GM12891 (cell line): Measurements from ENCODE around the gene ADAMTS17.

ENCODE experiments used
- DNase-seq: peaks from one replicate; pipeline ENCODE4 v3.0.0; 2011; ENCODE audit warnings: low spot score; ENCODE audit not compliant: insufficient read length
- FAIRE-seq: peaks from 2 replicates; lab custom pipeline; 2011; peaks lifted over from hg19 to GRCh38; lab: Jason Lieb, UNC
- PAX5 ChIP-seq: IDR thresholded peaks from 2 replicates; pipeline ENCODE4 v1.6.1; 2011; ENCODE audit warnings: low read length, moderate library complexity, mild to moderate bottlenecking; ENCODE audit not compliant: insufficient read depth, severe bottlenecking
- POLR2A ChIP-seq: IDR thresholded peaks from 2 replicates; pipeline ENCODE4 v1.6.1; 2011; ENCODE audit warnings: low read depth, low read length, control low read depth
- POLR2AphosphoS5 ChIP-seq: IDR thresholded peaks from 2 replicates; pipeline ENCODE4 v1.6.1; 2011; ENCODE audit warnings: low read depth, low read length, control low read depth
- POU2F2 ChIP-seq: IDR thresholded peaks from 2 replicates; pipeline ENCODE4 v1.6.1; 2011; ENCODE audit warnings: low read depth, mild to moderate bottlenecking, control low read depth, low read length, moderate library complexity
- SPI1 ChIP-seq: IDR thresholded peaks from 2 replicates; pipeline ENCODE4 v1.6.1; 2011; ENCODE audit warnings: low read depth, low read length, control low read depth
- TAF1 ChIP-seq: IDR thresholded peaks from 2 replicates; pipeline ENCODE4 v1.6.1; 2011; ENCODE audit warnings: low read depth, low read length, control low read depth

The ADAMTS17 gene

DNA sequence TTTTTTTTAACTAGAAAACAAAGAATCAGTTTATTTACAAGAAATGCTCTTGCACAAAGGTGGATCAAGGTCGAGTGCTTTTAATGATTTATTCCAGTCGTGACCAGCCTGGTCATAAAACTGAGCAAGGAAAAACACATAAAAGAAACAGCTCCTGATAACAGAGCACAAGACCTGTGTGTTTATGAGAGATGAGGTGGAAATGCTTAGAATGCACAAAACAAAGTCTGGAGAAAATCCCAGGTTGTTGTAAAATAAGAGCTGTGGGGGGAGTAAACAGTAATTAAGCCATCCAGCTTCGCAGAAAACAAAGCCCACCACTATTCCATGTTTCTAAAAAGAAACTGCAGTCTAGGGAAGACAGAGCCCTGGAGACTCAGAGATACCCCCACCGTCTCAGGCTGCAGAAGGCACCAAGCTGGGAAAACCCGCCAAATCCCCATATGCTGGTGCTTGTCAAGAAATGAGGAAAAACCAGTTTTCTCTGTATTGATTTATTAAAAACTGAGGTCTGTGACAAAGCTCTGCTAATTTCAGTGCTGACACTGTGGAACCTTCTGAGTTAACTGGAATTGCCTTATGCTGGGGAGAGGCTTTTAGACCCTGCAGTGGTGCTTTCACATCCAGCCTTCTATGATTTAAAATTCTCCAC is 139.3 kb downstream of the ADAMTS17 start:
- TF ChIP-seq POLR2A (no peak), TAF1 (no peak), POLR2AphosphoS5 (no peak), POU2F2 (no peak), SPI1 (no peak), PAX5 (no peak)
- DNase-seq (no peak), FAIRE-seq (no peak)

DNA sequence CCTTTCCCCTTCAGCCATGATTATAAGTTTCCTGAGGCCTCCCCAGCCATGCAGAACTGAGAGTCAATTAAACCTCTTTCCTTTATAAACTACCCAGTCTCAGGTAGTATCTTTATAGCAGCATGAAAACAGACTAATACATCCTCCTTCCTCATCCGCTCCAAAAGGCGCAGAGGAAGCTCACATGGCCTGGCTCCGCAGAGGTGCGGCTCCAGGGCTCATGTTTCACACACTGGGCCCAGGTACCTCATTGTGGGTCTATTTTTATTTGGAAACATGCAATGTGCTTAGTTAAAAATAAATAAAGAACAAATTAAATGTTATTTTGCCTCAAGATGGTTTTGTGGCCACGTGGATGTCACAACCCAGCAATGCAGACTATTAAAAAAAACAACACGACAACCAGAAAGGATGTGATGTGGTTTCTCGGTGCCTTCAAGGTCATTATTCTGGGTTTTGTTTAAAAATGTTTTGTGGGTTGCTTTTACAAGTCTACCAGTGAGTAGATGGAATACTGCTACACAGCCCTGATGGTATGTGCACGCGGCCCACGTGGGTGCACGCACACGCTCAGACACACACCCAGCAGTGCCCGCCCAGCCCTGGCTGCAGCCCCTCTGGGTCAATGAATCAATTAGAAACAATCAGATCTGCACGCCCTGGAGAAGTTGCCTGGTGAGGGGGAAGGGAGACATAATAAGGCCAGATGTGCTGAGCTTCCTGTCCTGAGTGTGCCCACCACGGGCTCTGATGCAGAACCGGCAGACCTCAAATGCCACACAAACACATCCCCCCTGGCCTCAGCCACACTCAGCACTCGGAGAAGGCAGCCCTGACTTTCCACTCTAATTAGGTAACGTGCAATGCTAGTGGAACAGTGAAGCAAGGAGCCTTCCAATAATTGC is 140.1 kb downstream of the ADAMTS17 start:
- TF ChIP-seq PAX5 (no peak), POU2F2 (no peak), POLR2A (no peak), TAF1 (no peak), SPI1 (no peak), POLR2AphosphoS5 (no peak)
- FAIRE-seq = no peak
- no peak for DNase-seq

- FAIRE-seq (no peak), DNase-seq (no peak)
- no peak for TF ChIP-seq PAX5
These were observed 141.4 kb downstream of the ADAMTS17 start for GRCh38 chr15:100200287-100200880.

DNA sequence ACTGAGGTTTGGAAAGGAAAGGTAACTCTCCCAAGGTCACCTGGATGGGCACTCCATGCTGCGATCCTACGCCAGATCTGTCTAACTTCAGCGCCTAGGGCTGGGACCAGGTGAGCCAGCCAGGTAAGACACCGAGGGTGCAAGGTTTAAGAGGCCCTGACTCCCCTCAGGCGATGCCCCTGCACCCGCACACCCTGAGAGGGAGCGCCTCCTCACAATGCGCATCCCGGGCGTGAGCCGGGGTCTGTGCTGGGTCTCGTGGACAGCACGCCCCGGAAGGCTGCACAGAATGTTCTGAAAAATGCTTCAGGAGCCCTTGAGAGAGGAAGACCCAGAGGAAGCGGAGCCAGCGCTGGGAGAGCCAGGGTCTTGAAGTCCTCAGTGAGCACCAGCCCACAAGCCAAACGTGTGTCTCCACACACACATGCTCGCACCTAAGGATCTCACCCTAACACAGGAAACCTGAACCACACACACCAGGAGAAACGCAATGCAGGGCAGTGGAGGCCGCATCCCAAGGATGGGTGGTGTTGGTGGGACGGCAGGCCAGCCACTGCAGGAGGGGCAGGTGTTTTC is 142.0 kb downstream of the ADAMTS17 start:
- TF ChIP-seq POLR2AphosphoS5 (no peak), TAF1 (no peak), PAX5 (no peak), POLR2A (no peak), SPI1 (no peak), POU2F2 (no peak)
- FAIRE-seq (no peak), DNase-seq (no peak)

DNA sequence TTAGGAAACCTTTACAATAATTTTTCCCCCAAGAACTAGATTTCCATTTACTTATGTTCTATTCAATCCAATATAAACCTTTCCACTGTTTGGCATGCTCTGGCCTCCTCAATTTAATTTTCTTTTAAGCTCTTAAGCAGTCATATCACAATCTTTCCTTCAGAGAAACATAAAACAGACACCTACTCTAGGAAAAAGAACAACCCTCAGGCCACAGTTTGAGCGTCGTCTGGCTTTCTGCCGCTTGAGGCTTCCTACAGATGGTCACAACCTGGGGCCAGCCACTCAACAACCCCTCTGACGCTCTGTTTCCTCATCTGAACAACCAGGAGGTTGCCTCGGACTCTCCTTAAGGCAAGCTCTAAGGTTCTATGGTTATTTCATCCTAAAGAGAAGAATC is 143.3 kb downstream of the ADAMTS17 start:
- DNase-seq = no peak
- TF ChIP-seq POLR2AphosphoS5 = no peak
- TF ChIP-seq PAX5 = no peak
- no peak for TF ChIP-seq POLR2A
- TF ChIP-seq TAF1 = no peak
- no peak for TF ChIP-seq POU2F2
- no peak for TF ChIP-seq SPI1
- no peak for FAIRE-seq

- FAIRE-seq = no peak
- TF ChIP-seq SPI1 (no peak), PAX5 (no peak), TAF1 (no peak), POLR2A (no peak), POU2F2 (no peak), POLR2AphosphoS5 (no peak)
These were observed 145.3 kb downstream of the ADAMTS17 start for GRCh38 chr15:100196326-100197058.

GRCh38 chr15:100194996-100195395 is 146.8 kb downstream of the ADAMTS17 start:
- FAIRE-seq (no peak), DNase-seq (no peak)
- TF ChIP-seq TAF1 (no peak), POLR2A (no peak)

More at GRCh38 chr15:100196326-100197058, 145.3 kb downstream of the ADAMTS17 start:
- no peak for DNase-seq

GRCh38 chr15:100193277-100193860 is 148.4 kb downstream of the ADAMTS17 start:
- FAIRE-seq (no peak), DNase-seq (no peak)
- no peak for TF ChIP-seq TAF1
- TF ChIP-seq POLR2AphosphoS5 = no peak
- no peak for TF ChIP-seq POU2F2
- TF ChIP-seq POLR2A = no peak
- TF ChIP-seq PAX5 = no peak
- no peak for TF ChIP-seq SPI1

DNA sequence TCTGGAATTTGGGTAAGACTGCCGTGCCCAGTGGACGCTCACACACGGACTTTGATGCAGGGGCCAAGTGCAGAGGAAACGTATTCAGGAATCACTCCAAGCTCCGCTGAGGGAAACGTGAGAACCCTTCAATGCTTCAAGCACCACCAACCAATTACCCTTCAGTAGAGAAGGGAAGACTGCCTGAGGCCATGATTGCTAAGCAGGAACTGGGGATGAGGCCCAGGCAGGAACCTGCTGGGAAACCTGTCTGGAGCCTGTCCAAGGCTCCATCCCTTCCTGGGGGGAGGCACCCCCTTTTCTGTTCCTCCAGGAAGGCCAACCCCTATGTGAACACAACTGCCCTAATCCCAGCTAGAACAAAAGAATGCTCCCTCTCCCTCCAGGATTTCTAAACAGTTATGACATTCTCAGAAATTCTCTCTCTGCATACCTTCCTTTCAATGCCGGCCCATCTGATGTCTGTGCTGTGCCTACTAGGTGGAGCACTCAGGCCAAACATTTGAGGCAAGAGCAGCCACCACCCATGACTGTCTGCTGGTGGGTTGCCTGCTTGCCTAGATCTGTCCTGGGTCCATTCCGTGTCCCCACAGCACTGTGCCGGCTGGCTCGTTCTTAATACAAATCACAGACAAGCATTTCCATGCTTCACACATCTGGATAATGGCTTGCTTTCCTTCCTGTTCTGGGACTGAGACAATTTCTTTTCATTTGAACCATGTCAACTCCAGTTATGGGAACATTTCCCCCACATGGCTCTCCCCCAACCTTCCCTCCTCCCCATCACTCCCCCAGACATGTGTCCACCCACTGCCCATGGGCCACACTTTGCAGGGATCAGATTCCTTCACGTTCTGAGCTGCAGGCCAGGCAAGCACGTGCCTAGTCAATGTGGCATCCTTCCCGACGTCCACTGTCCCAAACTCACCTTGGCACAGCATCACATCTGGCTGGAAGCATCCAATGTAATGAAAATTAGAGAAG is 149.4 kb downstream of the ADAMTS17 start:
- TF ChIP-seq TAF1 (no peak), POU2F2 (no peak)
- FAIRE-seq (no peak), DNase-seq (no peak)
